Epidermal melanocyte (primary cell): ENCODE data around the gene FDCSP.
"Not testable (repeated sequence)": the region's sequence is repeated elsewhere in the genome, so short reads cannot be mapped to it uniquely, and the experiment has no call there.

Experiments used
- DNase-seq: peaks from one replicate; pipeline ENCODE4 v3.0.0; 2011; ENCODE audit warnings: low spot score; ENCODE audit not compliant: insufficient read length

FDCSP gene

GRCh38 chr4:70225824-70226223 lies at the start of gene FDCSP:
Gene FDCSP, plus strand, starts transcription at chr4:70226124. Its CDS starts 5,071 bp downstream, at chr4:70231195.
- no peak for DNase-seq

- no peak for DNase-seq
Observed at GRCh38 chr4:70177090-70177489, 48.8 kb upstream of the FDCSP start.

- no peak for DNase-seq
Observed at GRCh38 chr4:70178075-70178660, 47.8 kb upstream of the FDCSP start.

- DNase-seq = no peak
Observed at GRCh38 chr4:70179811-70180210, 46.1 kb upstream of the FDCSP start.

GRCh38 chr4:70181864-70182263 lies 44.1 kb upstream of the FDCSP start:
- DNase-seq = no peak

GRCh38 chr4:70182517-70183167 lies 43.3 kb upstream of the FDCSP start:
- DNase-seq = no peak

GRCh38 chr4:70183168-70183939 lies 42.6 kb upstream of the FDCSP start:
- DNase-seq = no peak

- no peak for DNase-seq
Observed at GRCh38 chr4:70183940-70184246, 42.0 kb upstream of the FDCSP start.

GRCh38 chr4:70187216-70187615 lies 38.7 kb upstream of the FDCSP start:
- DNase-seq = no peak

- DNase-seq = no peak
Observed at GRCh38 chr4:70190579-70190978, 35.3 kb upstream of the FDCSP start.

GRCh38 chr4:70191647-70192046 lies 34.3 kb upstream of the FDCSP start:
- DNase-seq = no peak

GRCh38 chr4:70192895-70193294 lies 33.0 kb upstream of the FDCSP start:
- DNase-seq = no peak

- no peak for DNase-seq
Observed at GRCh38 chr4:70195425-70195824, 30.5 kb upstream of the FDCSP start, which contains the start of gene ODAM. Gene ODAM, plus strand, starts transcription at chr4:70195725. Its CDS starts 819 bp downstream, at chr4:70196544.

GRCh38 chr4:70196857-70197256 lies 29.1 kb upstream of the FDCSP start:
- no peak for DNase-seq

- DNase-seq = no peak
Observed at GRCh38 chr4:70197842-70198241, 28.1 kb upstream of the FDCSP start.

GRCh38 chr4:70203601-70204000 lies 22.3 kb upstream of the FDCSP start:
- DNase-seq = no peak

GRCh38 chr4:70212752-70213151 lies 13.2 kb upstream of the FDCSP start:
- DNase-seq = not testable (repeated sequence)

- not testable (repeated sequence) for DNase-seq
Observed at GRCh38 chr4:70216109-70216508, 9.8 kb upstream of the FDCSP start.

- DNase-seq = not testable (repeated sequence)
Observed at GRCh38 chr4:70216550-70216949, 9.4 kb upstream of the FDCSP start.

GRCh38 chr4:70221389-70221788 lies 4.5 kb upstream of the FDCSP start:
- DNase-seq = not testable (repeated sequence)

GRCh38 chr4:70221818-70222217 lies 4.1 kb upstream of the FDCSP start:
- not testable (repeated sequence) for DNase-seq

- DNase-seq = no peak
Observed at GRCh38 chr4:70236125-70236524, 10.2 kb downstream of the FDCSP start.
